T-helper 17 cell (primary cell): ENCODE results near the gene PDE6C. TPM values are rescaled to one million over a fixed set of nuclear protein-coding genes. Genes with fewer than 3 reads are reported as not detected.
A peak's percentile ranks its signal among the peaks of the same experiment; 100 is the strongest.
"Not testable (repeated sequence)": the region's sequence is repeated elsewhere in the genome, so short reads cannot be mapped to it uniquely, and the experiment has no call there.

ENCODE experiments used
- ATAC-seq: fragments of 150-1000 bp; cut with Tn5 transposase; 2 replicates; pipeline ENCODE4 v1.10.0; 2021; ENCODE audit warnings: mild to moderate bottlenecking, moderate library complexity
- DNase-seq, 3 donors: peaks; one replicate each; pipeline versions ENCODE4 v3.0.0 to v3.0.0-alpha.2; 2020 to 2021
- H3K9me3 ChIP-seq: one replicate; pipeline ENCODE4 v1.7.0; 2013; ENCODE audit warnings: low read length, mild to moderate bottlenecking; ENCODE audit not compliant: control insufficient read depth, poor library complexity, severe bottlenecking
- H3K27ac Mint-ChIP-seq: one replicate; pipeline ENCODE4 v1.8.0; 2022; ENCODE audit warnings: mild to moderate bottlenecking, moderate library complexity, mixed read lengths
- H3K27me3 Mint-ChIP-seq: one replicate; pipeline ENCODE4 v1.8.0; 2022; ENCODE audit warnings: mixed read lengths
- H3K36me3 Mint-ChIP-seq: one replicate; pipeline ENCODE4 v1.8.0; 2022; ENCODE audit warnings: low read depth, mixed read lengths
- H3K4me1 Mint-ChIP-seq: one replicate; pipeline ENCODE4 v1.8.0; 2022; ENCODE audit warnings: mild to moderate bottlenecking, mixed read lengths
- H3K4me3 Mint-ChIP-seq: one replicate; pipeline ENCODE4 v1.8.0; 2022; ENCODE audit warnings: mild to moderate bottlenecking, moderate library complexity, mixed read lengths
- total RNA-seq, 4 donors: library from RNA in 2 of 4; stranded (reverse) in 2 of 4; gene quantifications; one replicate each; pipeline ENCODE4 v1.2.3 and lab custom pipeline; 2022 to 2026

The PDE6C gene
- total RNA-seq, 2 donors from 2014 or later: not detected

DNA sequence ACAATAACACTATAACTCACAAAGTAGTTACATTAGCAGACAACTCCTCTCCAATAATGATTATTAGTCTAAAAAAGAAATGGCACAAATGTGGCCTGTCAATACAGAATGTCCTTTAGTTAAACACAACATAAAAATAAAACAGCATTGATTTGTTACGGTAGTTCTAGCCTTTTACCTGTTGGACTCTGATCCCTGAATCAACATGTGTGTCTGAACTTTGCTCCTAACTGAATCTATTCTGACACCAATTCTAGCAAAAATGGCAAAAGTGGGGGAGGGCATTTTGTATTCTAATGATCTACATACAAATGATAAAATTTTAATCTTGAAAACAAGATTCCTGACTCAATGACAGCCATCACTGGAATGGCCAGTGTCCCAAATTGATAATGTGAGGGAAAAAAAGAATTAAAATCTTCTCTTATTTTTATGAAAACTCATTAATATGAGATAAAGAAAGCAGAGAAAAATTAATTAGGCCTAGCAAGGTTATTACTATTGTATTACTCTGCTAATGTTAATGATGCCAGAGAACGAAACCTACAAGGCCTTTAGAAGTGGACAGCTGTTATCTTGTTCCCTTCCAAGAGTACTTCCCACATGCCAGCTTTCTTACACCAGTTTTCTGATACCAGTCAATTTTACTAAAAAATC is 59.8 kb downstream of the PDE6C start:
- Mint-ChIP-seq H3K4me1 (peaks cover 3% of the 10 kb centered on the region), H3K27ac (peak overlapping the region; percentile 47), H3K4me3 (no peak overlapping the region), H3K27me3 (no peaks in the 10 kb centered on the region), H3K36me3 (peaks cover 8% of the 10 kb centered on the region)
- DNase-seq: no peak
- no peak for ATAC-seq
- no peaks in the 10 kb centered on the region for H3K9me3 ChIP-seq

DNA sequence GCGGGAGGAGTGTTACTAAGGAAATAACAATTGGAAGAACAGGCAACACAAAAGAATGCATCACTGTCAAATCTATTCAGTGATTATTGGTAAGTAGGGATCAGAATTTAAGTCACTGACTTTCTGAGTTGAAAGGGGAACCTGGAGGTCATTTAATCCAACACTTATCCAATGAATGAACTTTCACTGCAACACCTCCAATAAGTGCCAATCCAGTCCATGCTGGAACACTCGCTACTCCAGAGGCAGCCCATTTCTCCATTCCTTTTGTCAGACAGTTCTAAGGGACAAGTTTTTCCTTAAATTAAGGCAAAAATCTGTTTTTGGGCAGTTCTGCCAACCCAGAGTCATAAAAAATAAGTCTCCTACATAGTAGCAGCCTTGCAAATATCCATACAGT is 60.6 kb downstream of the PDE6C start:
- no peaks in the 10 kb centered on the region for H3K9me3 ChIP-seq
- H3K27me3 Mint-ChIP-seq: no peaks in the 10 kb centered on the region
- ATAC-seq: no peak
- no peak overlapping the region for H3K4me3 Mint-ChIP-seq
- H3K36me3 Mint-ChIP-seq: peaks cover 8% of the 10 kb centered on the region
- no peak for DNase-seq
- peak overlapping the region; percentile 47 for H3K27ac Mint-ChIP-seq
- H3K4me1 Mint-ChIP-seq: peaks cover 3% of the 10 kb centered on the region

DNA sequence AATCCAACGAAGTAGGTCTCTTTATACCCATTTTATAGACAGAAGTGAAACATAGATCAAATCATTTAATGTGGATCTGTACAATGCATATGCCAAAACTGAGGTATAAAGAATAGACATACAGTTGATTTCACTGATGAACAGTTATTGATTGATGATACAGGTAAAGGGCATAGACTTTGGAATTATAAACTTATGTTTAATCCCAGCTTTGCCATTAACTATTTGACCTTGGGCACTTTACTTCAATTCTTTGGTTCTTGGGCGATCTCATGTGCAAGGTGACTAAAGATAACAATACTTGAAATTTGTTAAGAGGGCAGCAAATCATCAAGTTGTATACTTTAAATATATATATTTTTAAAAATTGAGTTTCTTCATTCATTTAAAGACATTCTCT is 61.5 kb downstream of the PDE6C start:
- no peak for ATAC-seq
- H3K4me1 Mint-ChIP-seq: peaks cover 3% of the 10 kb centered on the region
- no peak overlapping the region for H3K27ac Mint-ChIP-seq
- H3K27me3 Mint-ChIP-seq: no peaks in the 10 kb centered on the region
- H3K9me3 ChIP-seq: no peaks in the 10 kb centered on the region
- H3K36me3 Mint-ChIP-seq: peaks cover 10% of the 10 kb centered on the region
- no peak for DNase-seq
- no peak overlapping the region for H3K4me3 Mint-ChIP-seq

DNA sequence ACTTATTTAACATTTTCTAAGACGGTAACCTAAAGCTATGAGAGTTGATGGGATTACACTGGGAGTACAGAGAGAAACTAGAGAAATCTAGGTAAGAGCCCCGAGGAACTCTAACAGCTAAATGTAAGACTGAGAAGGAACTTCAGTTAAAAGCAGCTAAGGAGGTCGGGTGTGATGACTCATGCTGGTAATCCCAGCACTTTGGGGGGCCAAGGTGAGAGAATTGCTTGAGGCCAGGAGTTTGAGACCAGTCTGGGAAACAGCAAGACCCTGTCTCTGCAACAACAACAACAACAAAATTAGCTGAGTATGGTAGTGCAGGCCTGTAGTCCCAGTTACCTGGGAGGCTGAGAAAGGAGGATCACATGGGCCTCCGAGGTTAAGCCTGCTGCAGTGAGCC is 66.0 kb downstream of the PDE6C start:
- no peaks in the 10 kb centered on the region for H3K27me3 Mint-ChIP-seq
- H3K27ac Mint-ChIP-seq: no peak overlapping the region
- DNase-seq (no peak), ATAC-seq (no peak)
- no peaks in the 10 kb centered on the region for H3K9me3 ChIP-seq
- H3K4me3 Mint-ChIP-seq: no peak overlapping the region
- peaks cover 5% of the 10 kb centered on the region for H3K36me3 Mint-ChIP-seq
- no peaks in the 10 kb centered on the region for H3K4me1 Mint-ChIP-seq

DNA sequence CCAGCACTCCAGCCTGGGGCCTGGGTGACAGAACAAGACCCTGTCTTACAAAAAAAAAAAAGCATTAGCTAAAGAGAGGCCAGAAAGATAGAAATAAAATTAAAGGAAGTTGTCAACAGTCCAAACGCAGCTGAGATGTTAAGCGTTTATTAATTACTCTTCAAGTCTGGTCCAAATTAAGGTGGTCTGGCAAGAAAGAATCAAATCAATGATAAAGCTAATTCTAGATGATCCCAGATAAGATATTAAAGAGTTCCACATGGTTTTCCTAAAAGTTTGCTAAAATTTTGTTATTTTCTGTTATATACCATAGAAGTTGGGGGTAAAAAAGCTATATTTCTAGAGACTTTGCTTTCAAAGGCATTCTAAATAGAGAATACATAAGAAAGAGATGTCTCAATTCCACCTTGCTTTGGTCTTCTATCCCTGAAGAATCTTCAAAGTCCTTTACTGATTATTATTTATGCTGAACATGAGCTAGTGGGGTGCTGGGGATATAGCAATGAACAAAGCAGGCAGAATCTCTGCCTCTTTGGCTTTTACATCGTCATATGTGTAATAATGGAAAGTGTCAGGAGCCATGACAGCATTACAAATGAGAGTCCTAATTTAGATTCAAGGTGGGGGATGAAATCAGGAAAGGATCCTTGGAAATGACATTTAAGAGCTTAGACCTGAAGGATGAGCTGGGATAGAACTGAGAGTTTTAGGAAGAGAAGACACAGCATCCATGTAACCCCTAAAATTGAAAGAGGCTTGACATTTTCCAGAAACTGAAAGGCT is 66.7 kb downstream of the PDE6C start:
- Mint-ChIP-seq H3K4me1 (no peaks in the 10 kb centered on the region), H3K4me3 (no peak overlapping the region), H3K27me3 (no peaks in the 10 kb centered on the region), H3K36me3 (peaks cover 5% of the 10 kb centered on the region), H3K27ac (no peak overlapping the region)
- H3K9me3 ChIP-seq: no peaks in the 10 kb centered on the region
- ATAC-seq: no peak
- DNase-seq: no peak

DNA sequence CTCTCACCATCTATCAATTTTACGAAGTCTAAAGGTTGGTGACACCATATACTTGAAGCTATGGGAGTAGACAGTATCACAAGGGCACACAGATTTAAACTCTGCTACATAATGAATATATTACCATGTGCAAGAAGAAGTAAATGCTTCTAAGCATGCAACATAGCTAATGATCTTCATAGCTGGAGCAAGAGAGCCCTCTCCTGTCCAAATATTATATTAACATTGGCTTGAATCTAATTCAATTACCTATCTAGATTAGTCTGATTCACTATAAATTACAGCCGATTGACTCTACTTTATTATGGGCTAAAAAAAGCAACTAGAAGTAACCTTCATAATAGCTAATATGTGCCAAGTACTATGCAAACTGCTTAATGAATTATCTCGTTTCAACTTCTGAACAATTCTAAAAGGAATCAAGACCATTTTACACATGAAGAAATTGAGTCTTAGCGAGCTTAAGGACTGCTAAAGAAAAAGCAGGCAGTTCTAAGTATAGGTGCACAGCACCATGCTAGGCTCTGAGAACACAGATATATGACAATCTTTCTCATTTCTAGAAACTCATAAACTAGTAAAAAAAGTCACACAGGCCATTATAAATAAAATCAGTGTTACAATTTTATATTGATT is 68.2 kb downstream of the PDE6C start:
- H3K27me3 Mint-ChIP-seq: no peaks in the 10 kb centered on the region
- DNase-seq (no peak), ATAC-seq (no peak)
- H3K4me1 Mint-ChIP-seq: no peaks in the 10 kb centered on the region
- no peak overlapping the region for H3K27ac Mint-ChIP-seq
- no peaks in the 10 kb centered on the region for H3K9me3 ChIP-seq
- H3K36me3 Mint-ChIP-seq: peaks cover 5% of the 10 kb centered on the region
- no peak overlapping the region for H3K4me3 Mint-ChIP-seq

DNA sequence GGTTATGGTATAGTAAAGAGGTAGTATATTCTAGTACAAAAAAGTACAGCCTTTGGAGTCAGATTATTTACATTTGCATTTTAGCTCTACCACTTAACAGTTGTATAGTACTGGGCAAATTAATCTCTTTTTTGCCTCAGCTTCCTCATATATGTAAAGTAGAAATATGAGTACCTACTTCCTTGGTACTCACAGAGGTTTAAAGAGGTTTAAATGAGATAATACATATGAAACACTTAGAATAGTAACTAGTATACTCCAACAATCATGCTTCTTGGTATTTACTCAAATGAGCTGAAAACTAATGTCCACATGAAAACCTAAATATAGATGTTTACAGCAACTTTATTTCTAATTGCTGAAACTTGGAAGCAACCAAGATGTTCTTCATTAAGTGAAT is 75.4 kb downstream of the PDE6C start:
- H3K27me3 Mint-ChIP-seq: no peaks in the 10 kb centered on the region
- H3K4me1 Mint-ChIP-seq: no peaks in the 10 kb centered on the region
- H3K27ac Mint-ChIP-seq: peak overlapping the region; percentile 8
- H3K9me3 ChIP-seq: no peaks in the 10 kb centered on the region
- H3K4me3 Mint-ChIP-seq: no peak overlapping the region
- no peak for DNase-seq
- no peaks in the 10 kb centered on the region for H3K36me3 Mint-ChIP-seq
- ATAC-seq: no peak

DNA sequence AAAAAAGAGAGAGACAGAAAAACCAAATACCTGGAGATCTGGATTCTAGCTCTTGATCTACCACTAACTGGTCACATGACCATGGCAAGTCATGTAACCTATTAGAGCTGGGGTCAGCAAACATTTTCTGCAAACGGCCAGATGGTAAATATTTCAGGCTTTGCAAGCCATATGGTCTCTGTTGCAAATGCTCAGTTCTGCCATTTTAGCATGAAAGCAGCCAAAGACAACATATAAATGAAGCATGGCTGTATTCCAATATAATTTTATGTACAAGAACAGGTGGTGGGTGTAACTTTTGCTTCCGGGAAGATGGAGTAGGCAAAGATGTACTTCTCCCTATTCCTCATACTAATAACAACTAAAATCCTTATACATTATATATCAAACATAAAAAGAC is 83.4 kb downstream of the PDE6C start:
- DNase-seq: no peak
- ATAC-seq: no peak
- no peak overlapping the region for H3K4me3 Mint-ChIP-seq
- H3K27ac Mint-ChIP-seq: no peak overlapping the region
- peaks cover 7% of the 10 kb centered on the region for H3K4me1 Mint-ChIP-seq
- H3K36me3 Mint-ChIP-seq: peaks cover 6% of the 10 kb centered on the region
- H3K27me3 Mint-ChIP-seq: no peaks in the 10 kb centered on the region
- no peaks in the 10 kb centered on the region for H3K9me3 ChIP-seq

DNA sequence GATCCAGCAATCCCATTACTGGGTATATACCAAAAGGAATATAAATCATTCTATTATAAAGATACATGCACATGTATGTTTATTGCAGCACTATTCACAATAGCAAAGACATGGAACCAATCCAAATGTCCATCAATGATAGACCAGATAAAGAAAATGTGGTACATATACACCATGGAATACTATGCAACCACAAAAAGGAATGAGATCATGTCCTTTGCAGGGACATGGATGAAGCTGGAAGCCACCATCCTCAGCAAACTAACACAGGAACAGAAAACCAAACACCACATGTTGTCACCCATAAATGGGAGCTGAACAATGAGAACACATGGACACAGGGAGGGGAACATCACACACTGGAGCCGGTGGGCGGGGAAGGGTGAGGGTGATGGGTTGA is 84.2 kb downstream of the PDE6C start:
- not testable (repeated sequence) for ATAC-seq, DNase-seq, H3K27me3 Mint-ChIP-seq, H3K4me3 Mint-ChIP-seq, H3K36me3 Mint-ChIP-seq, H3K9me3 ChIP-seq, H3K4me1 Mint-ChIP-seq, H3K27ac Mint-ChIP-seq

DNA sequence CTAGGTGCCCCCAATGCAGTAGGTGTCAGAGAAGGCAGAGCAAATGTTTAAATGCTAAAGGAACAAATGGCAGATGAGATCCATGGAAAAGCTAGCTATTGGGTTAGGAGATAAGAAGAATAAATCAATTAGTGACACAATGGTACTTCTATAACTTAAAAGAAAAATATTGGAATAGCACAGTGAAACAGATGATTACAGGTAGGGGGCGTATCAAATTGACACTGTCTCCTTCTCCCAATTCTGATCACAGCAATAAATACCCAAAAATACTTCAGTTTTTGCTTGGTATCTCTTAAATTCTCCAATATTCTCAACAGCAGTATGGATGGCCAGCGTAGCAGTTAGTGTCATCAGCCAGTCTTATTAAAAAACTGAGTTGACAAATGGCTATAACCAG is 84.9 kb downstream of the PDE6C start:
- no peak for ATAC-seq
- Mint-ChIP-seq H3K4me3 (no peak overlapping the region), H3K27ac (peak overlapping the region; percentile 9), H3K27me3 (no peaks in the 10 kb centered on the region), H3K4me1 (peaks cover 7% of the 10 kb centered on the region), H3K36me3 (peaks cover 6% of the 10 kb centered on the region)
- DNase-seq: no peak
- H3K9me3 ChIP-seq: no peaks in the 10 kb centered on the region

DNA sequence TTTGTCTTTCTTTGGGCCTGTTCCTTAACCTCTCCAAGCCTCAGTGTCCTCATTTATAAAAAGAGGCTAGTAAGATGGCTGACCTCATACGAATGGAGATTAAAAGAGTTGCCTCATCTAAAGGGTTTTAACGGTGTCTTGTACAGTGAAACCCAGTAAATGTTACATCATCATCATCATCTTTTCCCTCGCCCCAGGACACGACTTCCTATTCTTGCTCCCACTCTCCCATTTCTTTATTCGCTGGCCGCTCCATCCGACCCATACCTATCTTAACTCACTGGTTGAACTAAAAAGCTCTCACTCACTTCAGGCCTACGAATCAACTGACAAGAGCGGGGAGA is 89.5 kb downstream of the PDE6C start:
- no peaks in the 10 kb centered on the region for H3K9me3 ChIP-seq
- Mint-ChIP-seq H3K27ac (no peak overlapping the region), H3K27me3 (no peaks in the 10 kb centered on the region), H3K4me3 (no peak overlapping the region), H3K36me3 (peaks cover 4% of the 10 kb centered on the region), H3K4me1 (peaks cover 12% of the 10 kb centered on the region)
- no peak for DNase-seq
- ATAC-seq: peak; percentile 38

DNA sequence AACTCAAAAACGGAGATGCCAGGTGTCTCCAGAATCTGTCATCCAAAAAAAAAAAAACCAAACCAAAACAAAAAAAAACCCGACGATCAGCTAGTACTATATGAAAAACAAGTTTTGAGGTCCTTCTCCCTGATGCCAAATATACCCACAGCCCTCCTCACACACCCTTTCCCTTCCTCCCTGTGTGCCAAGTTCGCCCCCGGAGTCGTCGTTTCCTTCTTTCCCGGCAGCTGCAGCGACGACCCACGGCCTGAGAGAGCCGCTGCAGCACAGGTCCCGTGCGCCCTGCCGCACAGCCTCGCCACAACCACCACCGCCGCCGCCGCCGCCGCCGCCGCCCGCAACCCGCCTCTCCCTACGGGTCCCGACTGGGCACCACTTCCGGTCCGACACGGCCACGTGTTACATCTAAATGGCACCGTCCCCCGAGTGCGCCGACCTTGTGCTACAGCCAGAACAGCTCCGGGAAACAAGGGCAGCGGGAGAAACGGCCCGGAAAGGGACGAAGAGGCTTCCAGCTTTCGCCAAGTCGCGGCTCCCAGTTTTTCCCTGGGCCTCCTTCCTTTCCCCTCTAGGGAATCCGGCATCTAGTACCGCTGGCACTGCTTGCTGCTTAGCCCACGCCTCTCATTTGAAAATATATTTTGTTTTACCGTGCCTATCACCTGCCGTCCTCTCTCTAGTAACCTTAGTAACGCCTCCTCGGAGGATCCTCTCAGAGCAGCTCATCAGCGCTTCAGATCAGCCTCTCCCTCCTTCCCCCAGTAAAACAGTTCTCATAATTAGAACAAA is 90.1 kb downstream of the PDE6C start, which contains the start of gene FRA10AC1:
Gene FRA10AC1, minus strand, starts transcription at position 383 of the 792 bp plus-strand sequence. CDS start 2,486 bp downstream, outside the sequence.
- ATAC-seq (peak; percentile 91), DNase-seq (peak; percentile 70 to 86 (median 76))
- Mint-ChIP-seq H3K4me3 (no peak within 1 kb of the TSS), H3K27ac (no peak within 1 kb of the TSS), H3K36me3 (no peaks in the 10 kb centered on the region), H3K4me1 (peaks cover 7% of the 10 kb centered on the region), H3K27me3 (no peaks in the 10 kb centered on the region)
- no peaks in the 10 kb centered on the region for H3K9me3 ChIP-seq

DNA sequence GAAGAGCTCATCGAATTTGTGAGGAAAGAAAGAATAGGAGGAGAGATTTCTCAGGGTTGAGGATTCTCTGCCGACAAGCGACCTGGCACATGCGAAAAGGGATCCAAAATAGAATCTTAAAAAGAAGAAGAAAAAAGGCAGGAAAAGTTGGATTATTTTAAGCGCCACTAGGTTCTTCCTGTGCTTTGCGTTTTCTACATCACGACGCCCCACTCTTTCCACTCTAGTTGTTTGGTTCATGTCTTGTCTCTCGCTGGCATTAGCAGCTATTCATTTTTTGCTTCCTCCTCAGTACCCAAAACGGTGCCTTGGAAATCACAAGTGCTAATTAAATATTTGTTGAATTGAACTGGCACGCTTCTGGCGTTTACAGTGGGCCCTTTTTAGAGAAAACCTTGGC is 90.7 kb downstream of the PDE6C start:
- H3K27ac Mint-ChIP-seq: no peak overlapping the region

More for the DNA sequence above, 90.7 kb downstream of the PDE6C start:
- DNase-seq (no peak), ATAC-seq (no peak)
- Mint-ChIP-seq H3K27me3 (no peaks in the 10 kb centered on the region), H3K4me3 (no peak overlapping the region), H3K4me1 (peaks cover 7% of the 10 kb centered on the region), H3K36me3 (no peaks in the 10 kb centered on the region)
- H3K9me3 ChIP-seq: no peaks in the 10 kb centered on the region
